GM18511 (cell line): Measurements from ENCODE around the gene EPHA6.

Experiments
- ATAC-seq: cut with Tn5 transposase; IDR thresholded peaks from one replicate; pipeline ENCODE4 v1.9.1; 2021; ENCODE audit warnings: mild to moderate bottlenecking, moderate library complexity; ENCODE audit not compliant: unreplicated experiment

Gene EPHA6

GRCh38 chr3:96813820-96814650 lies at the start of gene EPHA6:
EPHA6 (plus strand) TSS chr3:96814594.
- ATAC-seq: peak; percentile 31

DNA sequence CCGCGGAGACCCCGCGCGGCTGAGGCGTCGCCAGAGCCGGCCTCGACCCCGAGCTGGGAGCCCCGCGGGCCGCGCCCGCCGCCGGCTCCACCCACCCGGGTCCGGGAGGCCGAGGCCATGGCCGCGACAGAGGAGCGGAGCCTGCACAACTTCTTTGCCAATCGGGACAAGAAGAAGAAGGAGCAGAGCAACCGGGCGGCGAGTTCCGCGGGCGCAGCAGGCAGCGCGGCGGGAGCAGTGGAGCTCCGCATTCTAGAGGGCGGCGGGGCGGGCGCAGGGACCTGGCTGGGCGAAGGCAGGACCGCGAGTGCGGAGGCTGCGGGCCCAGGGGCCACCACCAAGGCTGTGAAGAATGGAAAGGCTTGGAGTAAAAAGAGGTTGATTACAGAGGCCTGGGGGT lies 37.6 kb upstream of the EPHA6 start:
- ATAC-seq: no peak

- ATAC-seq: no peak
Measured at GRCh38 chr3:96779810-96780209, 34.6 kb upstream of the EPHA6 start.

DNA sequence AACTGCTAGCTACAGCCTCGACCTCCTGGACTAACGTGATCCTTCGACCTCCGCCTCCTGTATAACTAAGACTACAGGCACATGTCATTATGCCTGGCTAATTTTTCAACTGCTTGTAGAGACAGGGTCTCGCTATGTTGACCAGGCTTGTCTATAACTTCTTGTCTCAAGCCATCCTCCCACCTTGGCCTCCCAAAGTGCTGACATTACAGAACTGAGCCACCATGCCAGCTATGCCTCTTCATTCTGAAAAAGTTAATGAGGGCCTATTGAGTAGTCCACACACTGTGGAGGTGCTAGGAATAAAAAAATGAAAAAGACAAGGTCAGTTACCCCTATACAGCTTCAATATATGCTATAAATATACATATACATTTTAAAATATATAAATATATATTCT lies 18.3 kb upstream of the EPHA6 start:
- ATAC-seq: no peak

DNA sequence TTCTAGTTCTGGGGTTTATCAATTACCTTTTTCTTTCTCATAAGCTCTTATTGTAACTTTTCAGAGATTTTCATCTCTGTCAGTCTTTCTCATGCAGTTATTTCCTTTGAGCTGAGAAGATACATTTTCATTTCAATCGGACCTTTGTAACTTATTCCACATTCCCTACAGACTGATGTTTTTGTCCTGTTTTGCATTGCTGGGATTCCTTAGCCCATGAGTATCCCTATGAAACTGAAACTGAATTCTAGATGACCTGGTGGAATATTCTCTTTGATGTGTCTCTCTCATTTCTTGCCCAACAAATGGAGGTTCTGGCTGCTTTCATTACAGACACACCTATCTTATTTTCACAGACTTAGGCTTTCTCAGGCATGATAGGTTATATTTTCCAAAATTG lies 10.5 kb upstream of the EPHA6 start:
- no peak for ATAC-seq

DNA sequence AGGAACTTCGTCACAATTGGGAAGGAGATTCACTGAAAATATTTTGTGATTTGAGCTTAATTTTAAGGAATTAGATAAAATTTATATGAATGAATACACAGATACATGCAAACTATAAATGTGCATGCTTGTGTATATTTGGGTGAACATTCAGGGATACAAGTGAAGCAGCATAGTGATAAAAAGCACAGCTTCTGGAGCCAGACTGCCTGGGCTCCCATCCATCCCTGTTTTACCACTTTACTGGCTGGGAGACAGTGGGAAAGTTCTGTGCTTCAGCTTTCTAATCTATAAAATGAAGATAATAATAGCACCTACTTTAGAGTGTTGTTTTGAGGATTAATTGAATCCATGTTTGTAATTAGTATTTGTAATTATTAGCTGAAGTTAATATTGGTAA lies 8.1 kb upstream of the EPHA6 start:
- ATAC-seq: no peak

GRCh38 chr3:96813134-96813819 lies 1.1 kb upstream of the EPHA6 start:
- ATAC-seq: peak; percentile 98

GRCh38 chr3:96814651-96815567 lies 515 bp downstream of the EPHA6 start:
- no peak for ATAC-seq

DNA sequence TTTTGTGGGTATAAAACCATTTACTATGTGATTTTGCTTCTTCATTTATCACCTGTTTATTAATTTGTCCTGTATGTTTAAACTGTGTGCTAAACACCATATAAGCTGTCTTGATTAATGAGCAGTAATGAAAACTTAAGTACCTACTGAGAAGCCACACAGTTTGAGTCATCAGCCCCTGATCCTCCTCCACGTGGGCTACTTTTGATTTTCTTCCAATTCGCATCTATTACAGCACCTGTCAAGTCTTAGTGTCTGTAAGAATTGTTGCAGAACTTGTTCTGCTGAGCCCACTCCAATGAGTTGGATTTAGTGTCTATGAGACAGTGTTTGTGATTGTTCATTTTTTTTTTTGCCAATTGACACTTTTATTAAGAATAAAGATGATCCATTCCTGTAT lies 16.8 kb downstream of the EPHA6 start:
- ATAC-seq: no peak

GRCh38 chr3:96833301-96833700 lies 18.9 kb downstream of the EPHA6 start:
- no peak for ATAC-seq

DNA sequence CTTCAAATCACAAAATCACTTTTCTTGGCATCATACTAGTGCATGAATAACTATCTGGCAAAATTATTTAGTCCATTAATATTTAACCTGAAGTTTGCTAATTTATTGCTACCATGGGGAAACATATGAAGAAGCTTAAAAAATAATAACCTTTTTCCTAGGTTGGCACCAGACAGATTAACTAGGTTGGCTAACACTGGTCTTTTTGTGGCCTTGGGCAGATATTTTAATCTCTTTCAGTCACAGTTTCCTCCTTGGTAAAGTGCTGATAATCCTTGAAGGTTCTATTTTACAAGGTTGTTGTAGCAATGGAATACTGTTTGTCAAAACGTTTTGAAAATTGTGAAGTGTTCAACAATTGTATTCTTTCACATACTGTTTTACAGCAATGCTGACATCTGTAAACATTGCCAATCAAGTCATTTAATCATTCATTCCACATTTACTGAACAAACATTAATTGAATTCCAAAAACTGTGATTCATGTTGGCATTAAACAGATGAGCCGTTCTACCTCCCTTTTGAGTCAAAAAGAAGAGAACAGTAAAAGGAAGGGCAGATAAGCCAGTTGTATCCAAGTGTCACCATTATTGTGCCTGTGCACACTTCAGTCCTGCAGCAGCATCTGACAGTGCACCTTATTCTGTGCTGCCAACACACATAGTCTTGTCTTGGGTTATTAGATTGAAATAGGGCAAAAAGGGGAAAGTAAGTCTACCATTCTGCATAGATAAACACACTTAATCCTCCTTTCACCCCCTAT lies 21.9 kb downstream of the EPHA6 start:
- ATAC-seq: no peak

DNA sequence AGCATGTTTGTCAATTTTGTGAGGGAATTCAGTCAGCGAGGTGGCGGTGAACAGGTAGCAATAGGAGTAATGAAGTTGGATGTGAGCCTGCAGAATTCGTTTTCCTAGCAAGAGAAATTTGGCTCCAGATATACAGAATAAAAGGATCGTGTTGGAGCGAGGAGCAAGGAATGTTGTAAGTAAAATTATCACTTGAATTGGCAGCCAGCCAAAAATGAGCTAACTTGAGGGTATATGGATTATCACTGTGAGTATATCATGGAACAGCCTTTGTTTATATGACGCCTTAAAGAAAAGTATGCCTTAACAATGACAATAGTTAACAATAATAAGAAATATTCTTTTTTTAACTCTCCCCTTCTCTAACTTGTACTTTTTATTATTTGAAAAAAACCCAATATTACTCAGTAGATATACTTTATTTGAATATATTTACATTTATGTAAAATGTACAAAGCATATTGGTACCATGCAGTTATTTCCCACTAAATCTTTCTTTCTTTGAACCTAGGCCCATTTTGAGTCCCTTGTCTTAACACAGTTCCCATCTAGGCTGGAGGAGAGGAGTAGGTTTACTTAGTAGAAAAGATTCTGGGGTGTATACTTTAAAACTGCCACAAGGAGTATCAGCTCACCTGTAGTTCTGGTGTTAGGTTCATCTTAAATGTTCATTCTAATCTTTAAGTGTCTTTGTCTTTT lies 29.3 kb downstream of the EPHA6 start:
- ATAC-seq: no peak

GRCh38 chr3:96844204-96844514 lies 29.8 kb downstream of the EPHA6 start:
- ATAC-seq: no peak

- no peak for ATAC-seq
Measured at GRCh38 chr3:96852849-96853248, 38.5 kb downstream of the EPHA6 start.

- ATAC-seq: no peak
Measured at GRCh38 chr3:96860882-96861281, 46.5 kb downstream of the EPHA6 start.

GRCh38 chr3:96863129-96863740 lies 48.8 kb downstream of the EPHA6 start:
- ATAC-seq: peak; percentile 74

- ATAC-seq: no peak
Measured at GRCh38 chr3:96865605-96866004, 51.2 kb downstream of the EPHA6 start.

DNA sequence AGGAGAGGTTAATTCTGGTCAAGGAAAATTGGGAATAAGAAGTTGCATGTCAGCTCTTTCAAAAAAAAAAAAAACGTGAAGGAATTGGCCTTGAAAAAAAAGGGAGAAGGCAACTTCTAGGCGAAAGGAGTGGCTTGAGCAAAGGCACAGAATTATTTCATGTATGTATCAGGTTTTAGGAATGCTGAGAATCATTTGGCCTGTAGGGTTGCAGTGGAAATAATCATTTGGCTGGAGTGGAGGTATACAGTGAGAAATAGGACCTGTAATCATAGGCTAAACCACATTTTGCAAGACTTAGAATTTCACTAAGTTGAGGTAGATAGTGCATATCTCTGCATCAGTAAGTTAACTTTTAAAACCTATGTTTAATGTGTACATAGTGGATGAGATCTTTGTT lies 54.9 kb downstream of the EPHA6 start:
- no peak for ATAC-seq

DNA sequence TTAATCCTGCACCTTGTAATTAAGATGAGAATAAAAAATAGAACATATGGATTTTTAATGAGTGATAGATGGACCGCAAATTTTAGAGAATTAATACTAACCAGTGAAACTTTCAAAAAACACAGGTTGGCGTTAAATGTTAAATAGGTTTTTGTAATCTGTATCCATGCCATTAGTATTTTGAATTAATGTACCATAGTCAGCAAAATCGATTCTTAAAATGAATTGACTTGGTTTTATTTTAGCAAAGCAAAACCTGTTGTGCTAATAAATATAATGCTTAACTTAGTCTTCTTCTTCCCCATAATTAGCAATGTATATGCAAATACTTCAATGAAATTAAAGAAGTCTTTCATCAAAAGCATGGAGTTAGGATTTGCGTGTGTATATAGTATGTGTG lies 63.1 kb downstream of the EPHA6 start:
- no peak for ATAC-seq

GRCh38 chr3:96900031-96900430 lies 85.6 kb downstream of the EPHA6 start:
- ATAC-seq: no peak
